Keratinocyte (primary cell): ENCODE measurements around the gene PIPOX.

Experiments used
- EZH2 ChIP-seq: IDR thresholded peaks from one replicate; pipeline ENCODE4 v1.6.1; 2012; ENCODE audit warnings: inconsistent platforms, mild to moderate bottlenecking, low read length, moderate library complexity
- TF ChIP-seq, protein P1 (sequence below), 3 experiments: IDR thresholded peaks in 1 of 3; conservative IDR thresholded peaks in 1 of 3; optimal IDR thresholded peaks in 1 of 3; 2 replicates in 2 of 3; 3 replicates in 1 of 3; pipeline versions ENCODE3 to v1.5.1; 2011; ENCODE audit warnings: low read length in 3 of 3, mild to moderate bottlenecking in 3 of 3, moderate library complexity in 2 of 3, control low read depth in 1 of 3, inconsistent platforms in 1 of 3; ENCODE audit not compliant: insufficient read depth in 2 of 3; ENCODE audit errors: extremely low read depth in 1 of 3

- TF ChIP-seq, protein P1, sequence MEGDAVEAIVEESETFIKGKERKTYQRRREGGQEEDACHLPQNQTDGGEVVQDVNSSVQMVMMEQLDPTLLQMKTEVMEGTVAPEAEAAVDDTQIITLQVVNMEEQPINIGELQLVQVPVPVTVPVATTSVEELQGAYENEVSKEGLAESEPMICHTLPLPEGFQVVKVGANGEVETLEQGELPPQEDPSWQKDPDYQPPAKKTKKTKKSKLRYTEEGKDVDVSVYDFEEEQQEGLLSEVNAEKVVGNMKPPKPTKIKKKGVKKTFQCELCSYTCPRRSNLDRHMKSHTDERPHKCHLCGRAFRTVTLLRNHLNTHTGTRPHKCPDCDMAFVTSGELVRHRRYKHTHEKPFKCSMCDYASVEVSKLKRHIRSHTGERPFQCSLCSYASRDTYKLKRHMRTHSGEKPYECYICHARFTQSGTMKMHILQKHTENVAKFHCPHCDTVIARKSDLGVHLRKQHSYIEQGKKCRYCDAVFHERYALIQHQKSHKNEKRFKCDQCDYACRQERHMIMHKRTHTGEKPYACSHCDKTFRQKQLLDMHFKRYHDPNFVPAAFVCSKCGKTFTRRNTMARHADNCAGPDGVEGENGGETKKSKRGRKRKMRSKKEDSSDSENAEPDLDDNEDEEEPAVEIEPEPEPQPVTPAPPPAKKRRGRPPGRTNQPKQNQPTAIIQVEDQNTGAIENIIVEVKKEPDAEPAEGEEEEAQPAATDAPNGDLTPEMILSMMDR (optimal IDR thresholded peaks at IDR 0.05 in 1 of 3, IDR thresholded peaks at IDR 0.05 in 1 of 3, conservative IDR thresholded peaks at IDR 0.05 in 1 of 3; ENCODE audit: extremely low read depth in 1 of 3, insufficient read depth in 2 of 3, low read length in 3 of 3) = no peak
- TF ChIP-seq EZH2 = no peak
Observed at GRCh38 chr17:29090108-29090507, 47.2 kb downstream of the PIPOX start.
